Endodermal cell (in vitro differentiated cells): ENCODE data around the gene SBF2. TPM values are rescaled to one million over a fixed set of nuclear protein-coding genes. Genes with fewer than 3 reads are reported as not detected.

Experiments
- DNase-seq: peaks from one replicate; pipeline ENCODE4 v3.0.0-alpha.2; 2017
- H3K27ac ChIP-seq: 2 replicates; pipeline ENCODE4 v1.5.1; 2013; ENCODE audit warnings: mild to moderate bottlenecking, low read depth, low read length, moderate library complexity
- H3K27me3 ChIP-seq: 2 replicates; pipeline ENCODE4 v1.6.1; 2013; ENCODE audit warnings: mild to moderate bottlenecking, low read length, moderate library complexity; ENCODE audit not compliant: insufficient read depth, control insufficient read depth, poor library complexity, severe bottlenecking
- H3K36me3 ChIP-seq: 2 replicates; pipeline ENCODE4 v1.7.0; 2013; ENCODE audit warnings: mild to moderate bottlenecking, low read length, moderate library complexity; ENCODE audit not compliant: control insufficient read depth, insufficient read depth
- H3K4me1 ChIP-seq: one replicate; pipeline ENCODE4 v1.7.0; 2013; ENCODE audit warnings: low read length; ENCODE audit not compliant: control insufficient read depth, insufficient read depth
- H3K4me3 ChIP-seq: 2 replicates; pipeline ENCODE4 v1.5.1; 2013; ENCODE audit warnings: mild to moderate bottlenecking, low read length, moderate library complexity
- H3K9ac ChIP-seq: 2 replicates; pipeline ENCODE4 v1.6.1; 2013; ENCODE audit warnings: mild to moderate bottlenecking, low read length, moderate library complexity; ENCODE audit not compliant: poor library complexity, severe bottlenecking; ENCODE audit errors: extremely low read depth
- H3K9me3 ChIP-seq: 2 replicates; pipeline ENCODE4 v1.6.1; 2013; ENCODE audit warnings: mild to moderate bottlenecking, low read length, moderate library complexity; ENCODE audit not compliant: control insufficient read depth
- H3K27ac Mint-ChIP-seq: 2 replicates; pipeline ENCODE4 v1.8.0; 2020; ENCODE audit warnings: mixed read lengths
- H3K27me3 Mint-ChIP-seq: 2 replicates; pipeline ENCODE4 v1.8.0; 2021; ENCODE audit warnings: mild to moderate bottlenecking, mixed read lengths; ENCODE audit not compliant: insufficient read depth
- H3K36me3 Mint-ChIP-seq: 2 replicates; pipeline ENCODE4 v1.8.0; 2020; ENCODE audit warnings: low read depth, mixed read lengths
- H3K4me1 Mint-ChIP-seq: 2 replicates; pipeline ENCODE4 v1.8.0; 2020; ENCODE audit warnings: mixed read lengths
- H3K4me3 Mint-ChIP-seq: 2 replicates; pipeline ENCODE4 v1.8.0; 2020; ENCODE audit warnings: mild to moderate bottlenecking, moderate library complexity, mixed read lengths
- H3K9me3 Mint-ChIP-seq: 2 replicates; pipeline ENCODE4 v1.8.0; 2020; ENCODE audit warnings: mild to moderate bottlenecking, mixed read lengths
- CTCF ChIP-seq: fragments of 200-600 bp; sonication (generic); conservative IDR thresholded peaks from 2 replicates; pipeline ENCODE4 v1.5.0; 2021; ENCODE audit warnings: antibody characterized with exemption, mild to moderate bottlenecking
- WGBS, 2 experiments: methylation state at CpG; one replicate each; pipeline versions ENCODE4 v1.1.5 to v1.1.7; 2013; ENCODE audit warnings: missing lambda C conversion rate in 2 of 2, mixed read lengths in 1 of 2; ENCODE audit not compliant: insufficient coverage in 1 of 2, insufficient read length in 1 of 2; 5-methylcytosine and 5-hydroxymethylcytosine counted together
- total RNA-seq, 2 donors: library from RNA; stranded (reverse); fragmentation: NEBNext Ultra II Directional in 1 of 2; extraction: Animal tissue kit (Norgen Biotek cat#: 25700) in 1 of 2; gene quantifications; 2 replicates in 1 of 2; 3 replicates in 1 of 2; pipeline ENCODE4 v1.2.1, GENCODE V29; 2021

Gene SBF2
- total RNA-seq, 2 donors from 2014 or later, result 27.1 to 32.5 TPM

- no CpG with 5 or more reads among the region's 1 CpG for WGBS, 2 experiments
- no peak overlapping the region for H3K9ac ChIP-seq
- no peak for TF ChIP-seq CTCF
- H3K4me1 ChIP-seq, result no peaks in the 10 kb centered on the region
- no peaks in the 10 kb centered on the region for H3K27me3 ChIP-seq
- no peaks in the 10 kb centered on the region for H3K9me3 ChIP-seq
- peaks cover 18% of the 10 kb centered on the region for H3K36me3 Mint-ChIP-seq
- no peak overlapping the region for H3K27ac ChIP-seq
- H3K4me1 Mint-ChIP-seq, result peaks cover 7% of the 10 kb centered on the region
- H3K36me3 ChIP-seq, result peaks cover 4% of the 10 kb centered on the region
- DNase-seq, result no peak
- H3K4me3 Mint-ChIP-seq, result no peak overlapping the region
- no peak overlapping the region for H3K27ac Mint-ChIP-seq
- H3K9me3 Mint-ChIP-seq, result peaks cover 2% of the 10 kb centered on the region
- H3K4me3 ChIP-seq, result no peak overlapping the region
- H3K27me3 Mint-ChIP-seq, result no peaks in the 10 kb centered on the region
Measured at GRCh38 chr11:9955391-9955790, 338.6 kb downstream of the SBF2 start.

- no peaks in the 10 kb centered on the region for H3K4me1 ChIP-seq
- DNase-seq, result no peak
- no peak overlapping the region for H3K4me3 ChIP-seq
- no peaks in the 10 kb centered on the region for H3K9me3 ChIP-seq
- Mint-ChIP-seq H3K27ac (no peak overlapping the region), H3K36me3 (peaks cover 10% of the 10 kb centered on the region), H3K27me3 (no peaks in the 10 kb centered on the region), H3K9me3 (peaks cover 2% of the 10 kb centered on the region), H3K4me3 (no peak overlapping the region), H3K4me1 (peaks cover 7% of the 10 kb centered on the region)
- H3K9ac ChIP-seq, result no peak overlapping the region
- TF ChIP-seq CTCF, result no peak
- H3K36me3 ChIP-seq, result peaks cover 4% of the 10 kb centered on the region
- WGBS, 2 experiments, result 94% methylated on average over 3 of the region's 3 CpGs; no CpG with 5 or more reads in 1 of the 2 experiments
- H3K27ac ChIP-seq, result no peak overlapping the region
- no peaks in the 10 kb centered on the region for H3K27me3 ChIP-seq
Measured at GRCh38 chr11:9953994-9954626, 339.9 kb downstream of the SBF2 start.

- peaks cover 2% of the 10 kb centered on the region for H3K36me3 Mint-ChIP-seq
- 92 to 100% methylated on average over 1 to 3 of the region's 3 CpGs for WGBS, 2 experiments
- H3K27me3 Mint-ChIP-seq, result no peaks in the 10 kb centered on the region
Measured at GRCh38 chr11:9952511-9953196, 341.4 kb downstream of the SBF2 start.

More at GRCh38 chr11:9952511-9953196, 341.4 kb downstream of the SBF2 start:
- DNase-seq, result no peak
- Histone ChIP-seq H3K9ac (no peak overlapping the region), H3K4me3 (no peak overlapping the region), H3K27ac (peak overlapping the region; percentile 22), H3K4me1 (no peaks in the 10 kb centered on the region), H3K27me3 (no peaks in the 10 kb centered on the region), H3K9me3 (no peaks in the 10 kb centered on the region), H3K36me3 (no peaks in the 10 kb centered on the region)
- Mint-ChIP-seq H3K9me3 (peaks cover 2% of the 10 kb centered on the region), H3K4me3 (no peak overlapping the region), H3K4me1 (peaks cover 7% of the 10 kb centered on the region), H3K27ac (no peak overlapping the region)
- TF ChIP-seq CTCF, result no peak
